ENCODE measurements around the gene NPHS1.
A peak's percentile ranks its signal among the peaks of the same experiment; 100 is the strongest.
"Not testable (repeated sequence)": the region's sequence is repeated elsewhere in the genome, so short reads cannot be mapped to it uniquely, and the experiment has no call there.

Gene NPHS1

GRCh38 chr19:35848486-35848885 is 3.8 kb downstream of the NPHS1 start:
- no peak for DNase-seq

- no peak for DNase-seq
Measured at GRCh38 chr19:35847911-35848310, 4.4 kb downstream of the NPHS1 start.

- DNase-seq = peak; percentile 31
Measured at GRCh38 chr19:35846038-35846668, 6.2 kb downstream of the NPHS1 start.

GRCh38 chr19:35845215-35846037 is 6.9 kb downstream of the NPHS1 start:
- no peak for DNase-seq

- DNase-seq = no peak
Measured at GRCh38 chr19:35844482-35845214, 7.7 kb downstream of the NPHS1 start.

- no peak for DNase-seq
Measured at GRCh38 chr19:35843676-35844481, 8.4 kb downstream of the NPHS1 start.

GRCh38 chr19:35842666-35843272 is 9.5 kb downstream of the NPHS1 start:
- DNase-seq = no peak

- DNase-seq = no peak
Measured at GRCh38 chr19:35841961-35842595, 10.2 kb downstream of the NPHS1 start.

- not testable (repeated sequence) for DNase-seq
Measured at GRCh38 chr19:35836096-35836495, 16.2 kb downstream of the NPHS1 start.

GRCh38 chr19:35833972-35834371 is 18.3 kb downstream of the NPHS1 start:
- DNase-seq = no peak

GRCh38 chr19:35832054-35832453 is 20.2 kb downstream of the NPHS1 start:
- no peak for DNase-seq

GRCh38 chr19:35830986-35831385 is 21.3 kb downstream of the NPHS1 start:
- no peak for DNase-seq

GRCh38 chr19:35828692-35829301 is 23.5 kb downstream of the NPHS1 start:
- DNase-seq = no peak

- DNase-seq = no peak
Measured at GRCh38 chr19:35824150-35824549, 28.2 kb downstream of the NPHS1 start.

- no peak for DNase-seq
Measured at GRCh38 chr19:35822579-35822978, 29.7 kb downstream of the NPHS1 start.

GRCh38 chr19:35818445-35818844 is 33.9 kb downstream of the NPHS1 start:
- DNase-seq = no peak

- no peak for DNase-seq
Measured at GRCh38 chr19:35816846-35817245, 35.5 kb downstream of the NPHS1 start.

GRCh38 chr19:35816262-35816661 is 36.0 kb downstream of the NPHS1 start:
- peak; percentile 20 for DNase-seq

- no peak for DNase-seq
Measured at GRCh38 chr19:35813043-35813890, 39.0 kb downstream of the NPHS1 start.

GRCh38 chr19:35812220-35813042 is 39.9 kb downstream of the NPHS1 start, which contains the start of gene PRODH2:
Gene PRODH2, minus strand, starts transcription at chr19:35812845. Its CDS starts 40 bp downstream, at chr19:35812805.
- no peak for DNase-seq

Measured in COR-L47 (cell line).